ENCODE data around the gene POLG. TPM values are rescaled to one million over a fixed set of nuclear protein-coding genes. Genes with fewer than 3 reads are reported as not detected.

Gene POLG
- total and polyA plus RNA-seq, 3 experiments from 2014 or later = 56.0 to 110 (median 106) TPM

GRCh38 chr15:89341316-89342005, 6.8 kb upstream of the POLG start:
- no peaks in the 10 kb centered on the region for H3K9me3 ChIP-seq (ENCODE audit: low read length)
- no peak overlapping the region for H3K4me3 ChIP-seq (ENCODE audit: low read length)
- H3K27me3 ChIP-seq (ENCODE audit: insufficient read depth, low read length, poor library complexity, severe bottlenecking) = peaks cover 7% of the 10 kb centered on the region
- H3K27ac ChIP-seq (ENCODE audit: low read depth, low read length) = no peak overlapping the region
- no peak overlapping the region for H3K4me3 Mint-ChIP-seq
- H3K36me3 Mint-ChIP-seq = peaks cover 0 to 2% (median 0%) of the 10 kb centered on the region in 3 donors
- no peaks in the 10 kb centered on the region for H3K36me3 ChIP-seq (ENCODE audit: insufficient read depth, low read length)
- CTCF ChIA-PET = interaction anchor here (8.3 kb wide), 1 partner anchor 17 kb away, joined by 58 read pairs; no protein-coding TSS in a partner anchor
- H3K27ac Mint-ChIP-seq = no peak overlapping the region
- no peaks in the 10 kb centered on the region for H3K9me3 Mint-ChIP-seq
- no peaks in the 10 kb centered on the region for H3K4me1 ChIP-seq (ENCODE audit: insufficient read depth, low read length)
- DNase-seq = peak in 1 of 5 donors; percentile 37
- H3K4me1 Mint-ChIP-seq = peaks cover 0 to 3% (median 0%) of the 10 kb centered on the region in 3 donors
- peaks cover 4 to 8% of the 10 kb centered on the region in 2 donors for H3K27me3 Mint-ChIP-seq
- POLR2A ChIA-PET = no interaction called here

GRCh38 chr15:89340573-89340972, 5.9 kb upstream of the POLG start:
- Histone ChIP-seq H3K4me1 (ENCODE audit: insufficient read depth, low read length) (no peaks in the 10 kb centered on the region), H3K27me3 (ENCODE audit: insufficient read depth, low read length, poor library complexity, severe bottlenecking) (peaks cover 7% of the 10 kb centered on the region), H3K27ac (ENCODE audit: low read depth, low read length) (no peak overlapping the region), H3K9me3 (ENCODE audit: low read length) (no peaks in the 10 kb centered on the region), H3K4me3 (ENCODE audit: low read length) (no peak overlapping the region), H3K36me3 (ENCODE audit: insufficient read depth, low read length) (no peaks in the 10 kb centered on the region)
- Mint-ChIP-seq H3K4me3 (no peak overlapping the region), H3K27ac (no peak overlapping the region), H3K4me1 (peaks cover 4 to 7% (median 6%) of the 10 kb centered on the region in 3 donors), H3K36me3 (peaks cover 0 to 2% (median 0%) of the 10 kb centered on the region in 3 donors), H3K27me3 (peaks cover 4 to 8% of the 10 kb centered on the region in 2 donors), H3K9me3 (no peaks in the 10 kb centered on the region)
- CTCF ChIA-PET = interaction anchor here (8.3 kb wide), 1 partner anchor 18 kb away, joined by 58 read pairs; no protein-coding TSS in a partner anchor
- POLR2A ChIA-PET = no interaction called here
- DNase-seq = peak in 1 of 5 donors; percentile 13

- peaks cover 11% of the 10 kb centered on the region for H3K4me1 ChIP-seq (ENCODE audit: insufficient read depth, low read length)
- Mint-ChIP-seq H3K9me3 (peaks cover 0 to 4% (median 3%) of the 10 kb centered on the region in 5 donors), H3K36me3 (peaks cover 0 to 14% (median 0%) of the 10 kb centered on the region in 3 donors), H3K4me3 (peak overlapping the region in 1 of 7 donors; percentile 59), H3K27me3 (peaks cover 4 to 10% of the 10 kb centered on the region in 2 donors), H3K27ac (peak overlapping the region in 1 of 8 donors; percentile 100), H3K4me1 (peaks cover 19 to 22% (median 19%) of the 10 kb centered on the region in 3 donors)
- H3K27ac ChIP-seq (ENCODE audit: low read depth, low read length) = no peak overlapping the region
- no peak overlapping the region for H3K4me3 ChIP-seq (ENCODE audit: low read length)
- DNase-seq = peak in 1 of 5 donors; percentile 41
- H3K9me3 ChIP-seq (ENCODE audit: low read length) = no peaks in the 10 kb centered on the region
- POLR2A ChIA-PET = no interaction called here
- no peaks in the 10 kb centered on the region for H3K36me3 ChIP-seq (ENCODE audit: insufficient read depth, low read length)
- H3K27me3 ChIP-seq (ENCODE audit: insufficient read depth, low read length, poor library complexity, severe bottlenecking) = no peaks in the 10 kb centered on the region
- CTCF ChIA-PET = interaction anchor here (8.3 kb wide), 1 partner anchor 20 kb away, joined by 58 read pairs; no protein-coding TSS in a partner anchor
Measured at GRCh38 chr15:89338036-89338435, 3.4 kb upstream of the POLG start.

GRCh38 chr15:89335298-89336041, 846 bp upstream of the POLG start:
- H3K4me1 Mint-ChIP-seq = peaks cover 42 to 47% (median 44%) of the 10 kb centered on the region in 3 donors
- H3K36me3 ChIP-seq (ENCODE audit: insufficient read depth, low read length) = peaks cover 18% of the 10 kb centered on the region
- H3K27ac ChIP-seq (ENCODE audit: low read depth, low read length) = peak overlapping the region; percentile 82
- peak overlapping the region; percentile 92 to 96 (median 94) for H3K4me3 Mint-ChIP-seq
- peaks cover 35% of the 10 kb centered on the region for H3K4me1 ChIP-seq (ENCODE audit: insufficient read depth, low read length)
- H3K27me3 Mint-ChIP-seq = peaks cover 4 to 10% of the 10 kb centered on the region in 2 donors
- peak overlapping the region; percentile 89 for H3K4me3 ChIP-seq (ENCODE audit: low read length)
- no peaks in the 10 kb centered on the region for H3K27me3 ChIP-seq (ENCODE audit: insufficient read depth, low read length, poor library complexity, severe bottlenecking)
- CTCF ChIA-PET = interaction anchor here (1.2 to 8.3 kb wide), 7 partner anchors 10 to 697 kb away, joined by 3 to 58 read pairs (median 5); partner anchors contain the start of gene ISG20
- POLR2A ChIA-PET = interaction anchor here (0.5 to 1.7 kb wide), 3 partner anchors 16 to 868 kb away, joined by 3 to 5 read pairs (median 3); partner anchors contain the start of gene MRPS11
- peak overlapping the region; percentile 88 to 100 (median 97) for H3K27ac Mint-ChIP-seq
- peaks cover 0 to 4% (median 3%) of the 10 kb centered on the region in 5 donors for H3K9me3 Mint-ChIP-seq
- no peaks in the 10 kb centered on the region for H3K9me3 ChIP-seq (ENCODE audit: low read length)
- H3K36me3 Mint-ChIP-seq = peaks cover 5 to 38% (median 12%) of the 10 kb centered on the region in 3 donors
- peak in 4 of 5 donors; percentile 27 to 72 (median 45) for DNase-seq

- peaks cover 0 to 4% (median 3%) of the 10 kb centered on the region in 5 donors for H3K9me3 Mint-ChIP-seq
- Histone ChIP-seq H3K27ac (ENCODE audit: low read depth, low read length) (peak overlapping the region; percentile 82), H3K27me3 (ENCODE audit: insufficient read depth, low read length, poor library complexity, severe bottlenecking) (no peaks in the 10 kb centered on the region), H3K4me1 (ENCODE audit: insufficient read depth, low read length) (peaks cover 49% of the 10 kb centered on the region), H3K4me3 (ENCODE audit: low read length) (peak overlapping the region; percentile 83), H3K36me3 (ENCODE audit: insufficient read depth, low read length) (peaks cover 32% of the 10 kb centered on the region), H3K9me3 (ENCODE audit: low read length) (no peaks in the 10 kb centered on the region)
- DNase-seq = no peak
- peaks cover 57 to 61% (median 58%) of the 10 kb centered on the region in 3 donors for H3K4me1 Mint-ChIP-seq
- CTCF ChIA-PET = interaction anchor here (1.3 to 8.3 kb wide), 6 partner anchors 11 to 695 kb away, joined by 5 to 58 read pairs (median 9); partner anchors contain the start of gene ISG20
- peak overlapping the region; percentile 75 to 94 (median 80) for H3K4me3 Mint-ChIP-seq
- peak overlapping the region in 6 of 8 donors; percentile 47 to 100 (median 70) for H3K27ac Mint-ChIP-seq
- peaks cover 11 to 53% (median 19%) of the 10 kb centered on the region in 3 donors for H3K36me3 Mint-ChIP-seq
- peaks cover 4 to 10% of the 10 kb centered on the region in 2 donors for H3K27me3 Mint-ChIP-seq
- POLR2A ChIA-PET = interaction anchor here (0.8 to 1.7 kb wide), 2 partner anchors 44 to 241 kb away, joined by 3 to 5 read pairs; no protein-coding TSS in a partner anchor
Measured at GRCh38 chr15:89333959-89334509, 590 bp downstream of the POLG start.

- Histone ChIP-seq H3K27me3 (ENCODE audit: insufficient read depth, low read length, poor library complexity, severe bottlenecking) (no peaks in the 10 kb centered on the region), H3K4me3 (ENCODE audit: low read length) (peak overlapping the region; percentile 83), H3K4me1 (ENCODE audit: insufficient read depth, low read length) (peaks cover 57% of the 10 kb centered on the region), H3K36me3 (ENCODE audit: insufficient read depth, low read length) (peaks cover 40% of the 10 kb centered on the region), H3K27ac (ENCODE audit: low read depth, low read length) (peak overlapping the region; percentile 82), H3K9me3 (ENCODE audit: low read length) (no peaks in the 10 kb centered on the region)
- Mint-ChIP-seq H3K27me3 (peaks cover 4 to 10% of the 10 kb centered on the region in 2 donors), H3K27ac (peak overlapping the region in 7 of 8 donors; percentile 70 to 100 (median 87)), H3K36me3 (peaks cover 11 to 61% (median 19%) of the 10 kb centered on the region in 3 donors), H3K4me1 (peaks cover 59 to 66% (median 61%) of the 10 kb centered on the region in 3 donors), H3K9me3 (peaks cover 0 to 4% (median 3%) of the 10 kb centered on the region in 5 donors), H3K4me3 (peak overlapping the region; percentile 75 to 94 (median 80))
- ChIA-PET CTCF (interaction anchor here (0.7 to 2.6 kb wide), 5 partner anchors 11 to 126 kb away, joined by 3 to 11 read pairs (median 9); no protein-coding TSS in a partner anchor), POLR2A (no interaction called here)
- DNase-seq = peak in 1 of 5 donors; percentile 54
Measured at GRCh38 chr15:89333011-89333860, 1.4 kb downstream of the POLG start.
